K562 (cell line): ENCODE measurements around the gene NDUFV3. TPM values are rescaled to one million over a fixed set of nuclear protein-coding genes. Genes with fewer than 3 reads are reported as not detected.

Experiments
- ATAC-seq: fragments of 200-7000 bp; cut with Tn5 transposase; 3 replicates; pipeline ENCODE4 v1.9.1; 2020; ENCODE audit warnings: moderate library complexity
- BruUV-seq: library from RNA; stranded (reverse); fragments of 400-500 nt; replicated peaks from 2 replicates; lab custom pipeline; 2021; lab: Mats Ljungman, UMichigan
- CTCF ChIA-PET: fragments of 300-600 bp; formaldehyde crosslinking; extraction: SDS; loops from one replicate; lab custom pipeline; 2021; ENCODE audit warnings: low intra/inter-chr PET ratio; lab: Yijun Ruan, JAX
- POLR2A ChIA-PET: fragments of 300-600, 350-650 bp; sonication (Branson Sonifier 250); formaldehyde crosslinking; extraction: SDS; loops from one replicate; lab custom pipeline; 2021; ENCODE audit warnings: antibody characterized with exemption, inconsistent platforms; lab: Yijun Ruan, JAX
- DNase-seq, 4 experiments: peaks; one replicate each; pipeline versions ENCODE4 v3.0.0 to v3.0.0-alpha.2; 2011 to 2018; ENCODE audit warnings: low spot score in 3 of 4, mixed read lengths in 3 of 4; ENCODE audit errors: extremely low read depth in 1 of 4
- FAIRE-seq: peaks from 2 replicates; lab custom pipeline; 2011; peaks lifted over from hg19 to GRCh38; lab: Jason Lieb, UNC
- H2AFZ ChIP-seq: 2 replicates; pipeline ENCODE4 v1.6.0; 2011; ENCODE audit warnings: low read depth, low read length, control low read depth, inconsistent platforms
- H3K27ac ChIP-seq: fragments of 200-600 bp; 3 replicates; pipeline ENCODE4 v1.8.0; 2011; ENCODE audit warnings: low read depth, mild to moderate bottlenecking, control low read depth, inconsistent platforms, low read length, moderate library complexity, mixed read lengths; ENCODE audit errors: extremely low read depth
- H3K27me3 ChIP-seq, 2 experiments: fragments of 300-600 bp in 1 of 2; 2 replicates in 1 of 2; 3 replicates in 1 of 2; pipeline versions ENCODE4 v1.6.0 to v1.8.0; 2011; ENCODE audit warnings: inconsistent platforms in 2 of 2, low read length in 2 of 2, mild to moderate bottlenecking in 1 of 2, mixed read lengths in 1 of 2, moderate library complexity in 1 of 2; ENCODE audit not compliant: control insufficient read depth in 2 of 2, insufficient read depth in 2 of 2
- H3K36me3 ChIP-seq: fragments of 300-600 bp; 3 replicates; pipeline ENCODE4 v1.8.0; 2011; ENCODE audit warnings: mild to moderate bottlenecking, low read length, inconsistent platforms; ENCODE audit not compliant: control insufficient read depth, insufficient read depth
- H3K4me1 ChIP-seq, 2 experiments: fragments of 200-600 bp in 1 of 2; replicated peaks in 1 of 2; 2 replicates in 1 of 2; 3 replicates in 1 of 2; pipeline versions ENCODE4 v1.5.1 to v1.8.0; 2011; ENCODE audit warnings: inconsistent platforms in 2 of 2, low read length in 2 of 2, mild to moderate bottlenecking in 1 of 2, mixed read lengths in 1 of 2, moderate library complexity in 1 of 2; ENCODE audit not compliant: control insufficient read depth in 2 of 2, insufficient read depth in 2 of 2
- H3K4me2 ChIP-seq: 2 replicates; pipeline ENCODE4 v1.6.1; 2011; ENCODE audit warnings: low read length, control low read depth, inconsistent platforms, mixed read lengths; ENCODE audit not compliant: insufficient read depth
- H3K4me3 ChIP-seq: fragments of 200-600 bp; sonication (generic), shearing (Covaris generic); 2 replicates; pipeline ENCODE4 v1.5.1; 2016; ENCODE audit warnings: control low read depth, inconsistent platforms
- H3K79me2 ChIP-seq: fragments of 200-600 bp; 3 replicates; pipeline ENCODE4 v1.8.0; 2011; ENCODE audit warnings: low read length, inconsistent platforms; ENCODE audit not compliant: control insufficient read depth, insufficient read depth
- H3K9ac ChIP-seq, 2 experiments: 2 replicates each; pipeline versions ENCODE4 v1.6.0 to v1.6.1; 2011; ENCODE audit warnings: low read depth in 2 of 2, low read length in 2 of 2, control low read depth in 1 of 2, inconsistent platforms in 1 of 2, mild to moderate bottlenecking in 1 of 2, mixed read lengths in 1 of 2; ENCODE audit not compliant: insufficient read depth in 1 of 2
- H3K9me1 ChIP-seq: one replicate; pipeline ENCODE4 v1.6.0; 2011; ENCODE audit warnings: inconsistent platforms, mild to moderate bottlenecking, low read length, moderate library complexity; ENCODE audit not compliant: control insufficient read depth, insufficient read depth
- H3K9me3 ChIP-seq: replicated peaks from 2 replicates; pipeline ENCODE4 v1.5.1; 2011; ENCODE audit warnings: low read depth, low read length, inconsistent platforms; ENCODE audit not compliant: control insufficient read depth, insufficient read depth
- H4K20me1 ChIP-seq: replicated peaks from 2 replicates; pipeline ENCODE4 v1.6.1; 2011; ENCODE audit warnings: low read length, inconsistent platforms, mixed read lengths; ENCODE audit not compliant: control insufficient read depth, insufficient read depth
- ATF6 ChIP-seq: sonication (generic); formaldehyde crosslinking; IDR thresholded peaks from 2 replicates; pipeline ENCODE4 v1.4.0; 2020; ENCODE audit warnings: mild to moderate bottlenecking, missing genetic modification reagents
- FUS ChIP-seq: fragments of 200-400 bp; formaldehyde crosslinking; optimal IDR thresholded peaks from 2 replicates; pipeline ENCODE3; 2017; ENCODE audit warnings: low read depth, low read length
- NUFIP1 ChIP-seq: fragments of 450-650 bp; IDR thresholded peaks from 2 replicates; pipeline ENCODE4 v1.6.1; 2018; ENCODE audit not compliant: partially characterized antibody
- POLR2G ChIP-seq: fragments of 200-400 bp; formaldehyde crosslinking; IDR thresholded peaks from 2 replicates; pipeline ENCODE4 v1.6.1; 2017; ENCODE audit warnings: low read depth, mild to moderate bottlenecking, antibody characterized with exemption, low read length, moderate library complexity
- SMARCA4 ChIP-seq: fragments of 450-650 bp; IDR thresholded peaks from 2 replicates; pipeline ENCODE4 v1.6.1; 2016
- TEAD2 ChIP-seq: fragments of 450-650 bp; IDR thresholded peaks from 2 replicates; pipeline ENCODE4 v1.6.1; 2016; ENCODE audit warnings: missing genetic modification characterization, control low read depth, missing compliant biosample characterization
- ZNF121 ChIP-seq: sonication (generic); formaldehyde crosslinking; conservative IDR thresholded peaks from 2 replicates; pipeline ENCODE4 v1.8.0; 2022; ENCODE audit warnings: missing genetic modification reagents
- ZNF436 ChIP-seq: fragments of 250-450, 450-650 bp; sonication (Bioruptor Pico); formaldehyde crosslinking; IDR thresholded peaks from 2 replicates; pipeline ENCODE4 v1.7.0; 2020; ENCODE audit warnings: mild to moderate bottlenecking
- ZNF830 ChIP-seq: fragments of 250-450 bp; sonication (Bioruptor Pico); IDR thresholded peaks from 2 replicates; pipeline ENCODE4 v1.5.0; 2021; ENCODE audit warnings: mild to moderate bottlenecking
- WGBS: fragments of 100-300 bp; shearing (Covaris generic); methylation state at CpG from one replicate; pipeline ENCODE4 v1.1.6; 2016; ENCODE audit warnings: low coverage, mixed read lengths; ENCODE audit not compliant: insufficient coverage; ENCODE audit errors: missing lambda C conversion rate; 5-methylcytosine and 5-hydroxymethylcytosine counted together
- in situ Hi-C: fragments of 300-500 bp; cut with MboI; formaldehyde crosslinking; loops from 4 replicates; pipeline ENCODE4 v1.15.0; 2018; ENCODE audit warnings: inconsistent platforms, mixed read lengths
- intact Hi-C: fragments of 100-400 bp; cut with micrococcal nuclease; formaldehyde crosslinking; loops from 2 replicates; pipeline ENCODE4 v1.14.2; 2022
- polyA plus RNA-seq, 8 experiments: library from polyadenylated mRNA; depleted of rRNA in 4 of 8; stranded (reverse) in 5 of 8; unstranded in 3 of 8; fragments of >200 nt; fragmentation: Nextera tagmentation in 2 of 8; fragmentation: Illumina TruSeq in 1 of 8; extraction: Ambion mirVana in 2 of 8; extraction: Trizol in 1 of 8; gene quantifications; 2 replicates each; pipeline versions ENCODE4 v1.2.1 to v1.2.3, GENCODE V29; 2011 to 2014; ENCODE audit warnings: inconsistent platforms in 1 of 8, missing spikeins in 1 of 8
- total RNA-seq, 7 experiments: library from RNA; depleted of rRNA in 6 of 7; stranded (reverse); fragments of >200 nt in 6 of 7; fragmentation: Illumina TruSeq in 2 of 7; extraction: Trizol in 2 of 7; gene quantifications; 2 replicates each; pipeline versions ENCODE4 v1.2.1 to v1.2.3, GENCODE V29; 2011 to 2021; ENCODE audit warnings: low replicate concordance in 1 of 7

The NDUFV3 gene
- total and polyA plus RNA-seq, 9 of the 15 experiments (the other 6 are each of a cell fraction or from before 2014, with no cell fraction given), result 19.1 to 87.8 (median 74.3) TPM

- TF ChIP-seq ZNF121 (CRISPR knock-in tag) (no peak), TEAD2 (tag) (no peak), ZNF830 (CRISPR knock-in tag) (no peak), SMARCA4 (0 out of 2 replicates have a peak, but pooled peaks have one; percentile 13), ATF6 (CRISPR knock-in tag) (no peak), NUFIP1 (no peak), FUS (no peak)
- TF ChIP-seq, all 486 proteins: peak for 8
These were observed 28.8 kb downstream of the NDUFV3 start (continued) for GRCh38 chr21:42921927-42922326.

GRCh38 chr21:42922918-42923317, 29.8 kb downstream of the NDUFV3 start:
- Histone ChIP-seq H4K20me1 (no peaks in the 10 kb centered on the region), H3K36me3 (no peaks in the 10 kb centered on the region), H3K4me2 (no peak overlapping the region), H3K27me3 (no peaks in the 10 kb centered on the region), H3K27ac (no peak overlapping the region), H2AFZ (peak overlapping the region; percentile 96), H3K9ac (peak overlapping the region in 1 of 2 experiments; percentile 14; a peak in 1 of 4 replicates), H3K79me2 (no peaks in the 10 kb centered on the region), H3K4me3 (no peak overlapping the region), H3K9me3 (0 out of 2 replicates have a peak, but pooled peaks cover under 1% of the 10 kb centered on the region), H3K9me1 (no peaks in the 10 kb centered on the region), H3K4me1 (peaks cover 30 to 36% of the 10 kb centered on the region in 2 experiments)
- 88% methylated on average over 18 of the region's 18 CpGs for WGBS
- ATAC-seq (no peak), FAIRE-seq (no peak), DNase-seq (no peak)
- BruUV-seq, result no TSS peak
- TF ChIP-seq POLR2G (0 out of 2 replicates have a peak, but pooled peaks have one; percentile 20), ZNF436 (CRISPR knock-in tag) (no peak)
- in situ Hi-C loops, result loop anchor here (25.0 kb wide), 1 partner anchor 189 kb away; the partner anchor contains the start of gene U2AF1
- intact Hi-C loops, result loop anchor here (5.0 kb wide), 2 partner anchors 46 to 724 kb away; partner anchors contain the start of gene WDR4
- POLR2A ChIA-PET, result interaction anchor here (0.8 kb wide), 1 partner anchor 43 kb away, joined by 3 read pairs; no protein-coding TSS in a partner anchor
- CTCF ChIA-PET, result interaction anchor here (0.6 kb wide), 1 partner anchor 718 kb away, joined by 8 read pairs; no protein-coding TSS in a partner anchor
